ENCODE results near the gene MED17.

Gene MED17

DNA sequence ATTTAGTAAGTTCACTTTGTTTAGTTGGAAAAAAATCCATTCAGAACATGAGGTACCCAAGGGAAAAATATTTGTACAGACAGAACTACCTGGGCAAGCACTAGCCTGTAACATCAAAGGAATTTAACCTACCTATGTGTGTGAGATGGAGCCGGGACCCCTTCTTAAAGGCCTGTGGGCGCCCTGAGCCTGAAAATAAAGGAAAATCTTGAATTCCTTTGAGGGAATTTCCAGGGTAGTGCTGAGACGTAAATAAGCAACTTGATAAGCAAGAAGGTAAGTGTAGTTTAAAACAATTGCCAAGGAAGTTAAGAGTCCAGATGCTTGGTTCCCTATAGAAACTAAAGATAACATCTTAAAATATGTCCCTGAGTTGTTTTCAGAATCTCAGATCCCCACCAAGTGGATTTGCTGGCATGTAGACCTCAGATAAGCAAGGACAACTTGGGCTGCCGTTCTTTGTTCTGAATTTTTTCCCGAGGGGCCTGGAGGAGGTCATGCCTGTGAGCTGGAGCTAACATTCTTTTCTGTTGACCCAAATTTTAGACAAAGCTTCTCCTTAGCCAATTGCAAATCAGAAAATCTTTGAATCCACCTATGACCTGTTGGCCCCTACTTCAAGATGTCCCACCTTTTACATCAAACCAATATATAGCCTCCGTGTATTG, 31.0 kb downstream of the MED17 start:
- DNase-seq (ENCODE audit: low read depth) = no peak
- H3K4me3 ChIP-seq (replicated peaks; ENCODE audit: low read depth, low read length) = no peak overlapping the region
- TF ChIP-seq, protein P1, sequence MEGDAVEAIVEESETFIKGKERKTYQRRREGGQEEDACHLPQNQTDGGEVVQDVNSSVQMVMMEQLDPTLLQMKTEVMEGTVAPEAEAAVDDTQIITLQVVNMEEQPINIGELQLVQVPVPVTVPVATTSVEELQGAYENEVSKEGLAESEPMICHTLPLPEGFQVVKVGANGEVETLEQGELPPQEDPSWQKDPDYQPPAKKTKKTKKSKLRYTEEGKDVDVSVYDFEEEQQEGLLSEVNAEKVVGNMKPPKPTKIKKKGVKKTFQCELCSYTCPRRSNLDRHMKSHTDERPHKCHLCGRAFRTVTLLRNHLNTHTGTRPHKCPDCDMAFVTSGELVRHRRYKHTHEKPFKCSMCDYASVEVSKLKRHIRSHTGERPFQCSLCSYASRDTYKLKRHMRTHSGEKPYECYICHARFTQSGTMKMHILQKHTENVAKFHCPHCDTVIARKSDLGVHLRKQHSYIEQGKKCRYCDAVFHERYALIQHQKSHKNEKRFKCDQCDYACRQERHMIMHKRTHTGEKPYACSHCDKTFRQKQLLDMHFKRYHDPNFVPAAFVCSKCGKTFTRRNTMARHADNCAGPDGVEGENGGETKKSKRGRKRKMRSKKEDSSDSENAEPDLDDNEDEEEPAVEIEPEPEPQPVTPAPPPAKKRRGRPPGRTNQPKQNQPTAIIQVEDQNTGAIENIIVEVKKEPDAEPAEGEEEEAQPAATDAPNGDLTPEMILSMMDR (IDR thresholded peaks at IDR 0.05; ENCODE audit: low read length, missing control alignments) = no peak

- DNase-seq (ENCODE audit: low read depth) = no peak
- TF ChIP-seq, protein P1 (IDR thresholded peaks at IDR 0.05; ENCODE audit: low read length, missing control alignments) = no peak
- H3K4me3 ChIP-seq (replicated peaks; ENCODE audit: low read depth, low read length) = no peak overlapping the region
Measured at GRCh38 chr11:93817426-93818348, 33.6 kb downstream of the MED17 start.

- DNase-seq (ENCODE audit: low read depth) = no peak
- no peak overlapping the region for H3K4me3 ChIP-seq (replicated peaks; ENCODE audit: low read depth, low read length)
- TF ChIP-seq, protein P1 (IDR thresholded peaks at IDR 0.05; ENCODE audit: low read length, missing control alignments) = no peak
Measured at GRCh38 chr11:93819966-93820695, 36.0 kb downstream of the MED17 start.

DNA sequence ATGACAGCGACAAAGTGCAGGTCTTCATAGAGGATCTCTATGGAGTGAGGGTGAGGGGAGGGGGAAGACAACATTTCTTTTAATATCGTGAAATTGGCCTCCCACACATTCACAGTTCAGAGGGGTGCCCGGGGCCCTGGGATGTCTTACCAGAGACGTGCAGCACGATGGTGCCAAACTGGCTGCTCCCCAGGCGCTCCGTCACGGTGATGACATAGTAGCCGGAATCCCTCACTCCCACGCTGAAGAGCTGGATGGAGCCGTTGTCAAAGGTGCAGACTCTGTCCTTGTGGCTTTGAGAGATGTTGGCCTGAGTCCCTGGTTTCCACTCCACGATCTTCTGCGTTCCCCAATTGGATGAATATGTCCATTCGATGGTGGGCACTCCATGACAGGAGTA, 36.8 kb downstream of the MED17 start:
- no peak for DNase-seq (ENCODE audit: low read depth)
- TF ChIP-seq, protein P1 (IDR thresholded peaks at IDR 0.05; ENCODE audit: low read length, missing control alignments) = no peak
- no peak overlapping the region for H3K4me3 ChIP-seq (replicated peaks; ENCODE audit: low read depth, low read length)

GRCh38 chr11:93821617-93822016, 37.5 kb downstream of the MED17 start:
- DNase-seq (ENCODE audit: low read depth) = no peak
- H3K4me3 ChIP-seq (replicated peaks; ENCODE audit: low read depth, low read length) = no peak overlapping the region
- TF ChIP-seq, protein P1 (IDR thresholded peaks at IDR 0.05; ENCODE audit: low read length, missing control alignments) = no peak

DNA sequence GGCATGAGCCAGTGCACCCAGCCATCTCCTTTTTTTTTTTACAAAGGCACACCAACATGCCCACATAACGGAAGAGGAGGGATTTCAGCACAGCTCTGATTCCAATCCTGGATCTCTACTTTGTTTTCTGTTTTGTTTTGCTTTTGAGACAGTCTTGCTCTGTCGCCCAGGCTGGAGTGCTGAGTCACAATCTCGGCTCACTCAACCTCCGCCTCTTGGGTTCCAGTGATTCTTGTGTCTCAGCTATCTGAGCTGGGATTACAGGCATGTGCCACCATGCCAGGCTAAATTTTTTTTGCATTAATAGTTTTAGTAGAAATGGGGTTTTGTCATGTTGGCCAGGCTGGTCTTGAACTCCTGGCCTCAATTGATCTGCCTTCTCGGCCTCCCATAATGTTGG, 38.3 kb downstream of the MED17 start:
- H3K4me3 ChIP-seq (replicated peaks; ENCODE audit: low read depth, low read length) = no peak overlapping the region
- TF ChIP-seq, protein P1 (IDR thresholded peaks at IDR 0.05; ENCODE audit: low read length, missing control alignments) = no peak
- DNase-seq (ENCODE audit: low read depth) = no peak
